HG03025 (cell line): ENCODE measurements around the gene TRIM28.
"Not testable (repeated sequence)": the region's sequence is repeated elsewhere in the genome, so short reads cannot be mapped to it uniquely, and the experiment has no call there.

Experiments
- ATAC-seq: cut with Tn5 transposase; IDR thresholded peaks from one replicate; pipeline ENCODE4 v1.9.1; 2021; ENCODE audit warnings: mild to moderate bottlenecking, moderate library complexity; ENCODE audit not compliant: unreplicated experiment, low FRiP score

The TRIM28 gene

DNA sequence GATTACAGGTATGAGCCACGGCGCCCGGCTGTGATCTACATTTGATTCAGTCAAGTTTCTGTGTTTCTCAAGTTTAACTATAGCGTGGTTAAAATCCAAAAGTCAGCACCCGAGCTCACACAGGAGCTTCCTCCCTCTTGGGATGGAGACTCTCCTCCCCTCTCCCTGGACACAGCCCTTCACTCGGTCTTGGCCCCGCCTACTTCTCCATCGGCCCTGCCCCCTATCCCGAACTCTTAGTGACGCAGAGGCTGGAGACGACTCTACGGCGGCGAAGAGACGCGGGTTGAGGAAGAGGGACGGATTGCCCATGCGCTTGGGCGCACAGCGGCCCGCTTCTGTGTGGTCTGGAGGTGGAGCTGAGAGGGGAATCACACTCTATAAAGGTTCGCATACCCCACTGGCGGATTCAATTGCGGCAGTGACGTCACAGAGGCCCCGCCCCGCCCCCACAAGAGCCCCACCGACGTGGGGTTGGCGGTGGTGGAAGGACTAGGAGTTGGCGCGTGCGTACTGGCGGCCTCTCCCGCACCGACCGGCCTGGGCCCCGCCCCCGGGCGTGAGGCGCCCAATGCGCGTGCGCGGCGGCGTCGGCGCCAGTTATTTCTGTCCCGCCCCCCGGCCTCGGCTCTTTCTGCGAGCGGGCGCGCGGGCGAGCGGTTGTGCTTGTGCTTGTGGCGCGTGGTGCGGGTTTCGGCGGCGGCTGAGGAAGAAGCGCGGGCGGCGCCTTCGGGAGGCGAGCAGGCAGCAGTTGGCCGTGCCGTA, at the start of gene TRIM28:
Gene TRIM28 (plus strand): TSS at position 239 of the 765 bp plus-strand sequence. CDS start 694 bp downstream, outside the sequence.
- ATAC-seq, result peak; percentile 78

DNA sequence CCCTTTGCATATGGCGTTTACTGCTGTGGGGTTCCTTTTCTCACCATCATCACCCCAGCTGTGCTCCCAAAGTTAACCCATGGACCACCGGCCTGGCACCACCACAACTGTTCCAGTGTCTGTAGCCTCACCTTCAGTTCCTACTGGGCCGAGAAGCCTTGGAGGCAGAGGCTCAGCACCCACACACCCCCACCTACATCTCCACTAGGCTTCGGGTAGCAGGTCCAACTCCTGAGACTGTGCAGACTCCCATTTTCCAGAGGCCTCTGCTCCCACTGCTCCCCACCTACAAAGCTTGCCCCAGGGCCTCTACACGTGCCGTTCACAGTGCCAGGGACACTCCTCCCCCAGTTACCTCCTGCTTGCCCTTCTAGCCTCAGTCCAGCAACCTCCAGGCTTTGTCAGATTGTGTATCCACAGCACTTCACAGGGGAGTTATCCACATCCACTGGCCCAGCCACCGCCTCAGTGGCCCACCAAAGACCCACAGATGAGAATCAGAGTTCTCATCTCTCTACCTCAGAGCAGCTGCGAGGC, 46.2 kb upstream of the TRIM28 start:
- no peak for ATAC-seq

DNA sequence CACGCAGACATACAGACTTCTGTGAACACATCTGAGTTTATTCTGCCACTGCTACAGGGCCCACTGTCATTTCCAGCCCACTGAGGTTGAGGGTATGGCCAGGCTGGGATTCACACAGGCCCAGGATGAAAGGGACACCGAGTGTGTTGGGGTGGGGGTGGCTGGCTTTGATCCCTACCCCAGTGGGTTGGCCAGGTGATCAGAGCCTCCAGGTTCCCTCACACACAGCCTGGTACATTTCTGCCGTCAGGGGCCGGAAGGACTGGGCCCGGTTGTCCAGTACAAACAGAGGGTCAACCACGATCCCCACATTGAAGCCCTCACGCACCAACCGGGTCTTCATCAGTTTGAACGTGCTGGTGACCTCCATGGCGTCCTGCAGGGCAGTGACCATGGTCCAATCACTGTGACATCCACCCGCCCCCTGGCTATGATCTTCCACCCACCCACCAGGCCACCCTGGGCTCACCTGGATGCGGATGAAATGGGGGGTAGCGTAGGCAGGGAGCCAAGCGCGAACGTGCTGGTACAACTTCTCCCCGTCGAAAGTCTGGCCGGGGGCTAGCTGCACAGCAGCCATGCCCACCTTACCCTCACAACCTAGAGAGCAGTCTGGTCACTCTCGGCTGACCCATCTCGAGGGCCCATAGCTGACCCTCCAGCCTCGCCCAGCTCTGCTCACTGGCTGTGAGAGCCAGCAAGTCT, 45.4 kb upstream of the TRIM28 start:
- no peak for ATAC-seq

DNA sequence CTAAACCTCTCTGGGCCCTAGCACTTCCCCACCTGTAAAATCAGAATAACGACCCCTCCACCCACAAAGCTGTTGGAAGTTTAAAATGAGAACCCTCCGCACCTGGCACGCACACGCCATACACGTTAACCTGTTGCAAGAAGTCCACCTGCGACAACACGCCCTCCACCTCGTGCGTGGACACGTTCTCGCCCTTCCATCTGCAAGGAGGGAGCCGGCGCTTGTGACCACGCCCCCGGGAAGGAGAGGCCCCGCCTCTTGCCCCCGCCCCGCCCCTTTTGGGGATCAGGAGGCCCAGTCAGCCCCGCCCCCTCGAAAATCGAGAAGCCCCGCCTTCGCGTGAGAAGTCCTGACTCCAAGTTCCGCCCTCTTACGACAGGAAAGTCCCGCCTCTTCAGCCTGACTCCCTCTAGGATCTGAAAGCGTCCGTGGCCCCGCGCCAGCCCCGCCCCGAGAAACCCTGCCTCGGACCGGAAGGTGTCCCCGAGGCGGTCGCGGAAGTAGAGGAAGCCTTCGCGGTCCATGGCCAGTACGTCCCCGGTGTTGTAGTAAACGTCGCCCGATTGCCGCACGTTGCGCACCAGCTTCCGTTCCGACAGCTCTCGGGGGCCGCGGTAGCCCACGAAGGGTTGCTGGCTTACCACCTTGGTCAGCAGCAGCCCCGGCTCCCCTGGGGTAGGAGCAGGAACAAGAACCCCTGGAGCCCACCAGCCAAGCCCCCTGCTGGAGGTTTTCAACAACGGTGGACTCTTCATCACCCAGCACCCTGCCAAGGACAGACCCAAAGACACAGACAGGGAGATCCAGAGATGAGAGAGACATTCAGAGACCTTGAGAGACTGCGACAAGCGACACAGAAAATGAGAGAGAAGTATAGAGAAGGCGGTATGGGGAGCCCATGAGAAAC, 44.6 kb upstream of the TRIM28 start:
- peak; percentile 80 for ATAC-seq

DNA sequence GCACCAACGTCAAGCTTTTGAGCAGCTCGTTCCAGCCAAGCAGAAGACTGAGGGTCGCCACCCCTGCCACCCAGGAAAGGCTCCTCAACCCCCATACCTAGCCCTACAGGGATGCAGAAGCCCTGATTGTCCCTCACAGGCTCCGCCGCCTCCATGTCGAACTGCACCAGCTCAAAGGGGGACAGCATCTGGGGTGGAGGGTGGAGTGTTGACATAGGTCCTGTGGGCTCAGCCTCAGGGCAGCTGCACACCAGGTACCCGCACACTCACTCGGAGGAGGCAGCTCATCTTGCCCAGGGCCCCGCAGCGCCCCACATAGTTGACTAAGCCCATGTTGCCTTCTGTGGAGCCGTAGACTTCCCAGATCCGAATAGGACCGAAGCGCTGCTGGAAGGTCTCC, 43.6 kb upstream of the TRIM28 start:
- no peak for ATAC-seq

DNA sequence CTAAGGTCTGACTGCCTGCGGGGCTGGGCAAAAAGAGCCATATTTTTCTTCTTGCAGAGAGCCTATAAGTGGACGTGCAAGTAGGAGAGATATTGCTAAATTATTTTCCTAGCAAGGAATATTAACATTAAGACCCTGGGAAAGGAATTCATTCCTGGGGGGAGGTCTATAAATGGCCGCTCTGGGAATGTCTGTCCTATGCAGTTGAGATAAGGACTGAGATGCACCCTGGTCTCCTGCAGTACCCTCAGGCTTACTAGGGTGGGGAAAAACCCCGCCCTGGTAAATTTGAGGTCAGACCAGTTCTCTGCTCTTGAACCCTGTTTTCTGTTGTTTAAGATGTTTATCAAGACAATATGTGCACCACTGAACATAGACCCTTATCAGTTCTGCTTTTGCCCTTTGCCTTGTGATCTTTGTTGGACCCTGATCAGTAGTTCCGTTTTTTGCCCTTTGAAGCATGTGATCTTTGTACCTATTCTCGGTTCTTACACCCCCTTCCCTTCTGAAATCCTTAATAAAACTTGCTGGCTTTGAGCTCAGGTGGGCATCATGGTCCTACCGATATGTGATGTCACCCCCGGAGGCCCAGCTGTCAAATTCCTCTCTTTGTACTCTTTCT, 36.2 kb upstream of the TRIM28 start:
- ATAC-seq, result not testable (repeated sequence)

DNA sequence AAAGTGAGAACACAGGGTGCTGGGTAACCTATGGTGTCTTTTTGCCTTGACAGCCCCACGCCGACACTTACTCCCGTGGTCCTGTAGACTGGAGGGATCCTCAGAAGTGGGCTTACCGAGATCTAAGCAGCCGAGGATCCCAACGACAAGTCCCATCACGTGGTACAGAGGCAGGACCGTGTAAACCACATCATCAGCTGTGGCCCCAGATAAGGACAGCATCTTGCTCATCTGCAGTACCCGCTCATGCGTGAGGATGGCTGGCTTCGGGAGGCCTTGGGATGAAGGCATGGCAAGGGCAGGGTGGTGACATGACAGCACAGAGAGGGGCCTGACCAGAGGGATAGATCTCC, 34.2 kb upstream of the TRIM28 start:
- no peak for ATAC-seq

DNA sequence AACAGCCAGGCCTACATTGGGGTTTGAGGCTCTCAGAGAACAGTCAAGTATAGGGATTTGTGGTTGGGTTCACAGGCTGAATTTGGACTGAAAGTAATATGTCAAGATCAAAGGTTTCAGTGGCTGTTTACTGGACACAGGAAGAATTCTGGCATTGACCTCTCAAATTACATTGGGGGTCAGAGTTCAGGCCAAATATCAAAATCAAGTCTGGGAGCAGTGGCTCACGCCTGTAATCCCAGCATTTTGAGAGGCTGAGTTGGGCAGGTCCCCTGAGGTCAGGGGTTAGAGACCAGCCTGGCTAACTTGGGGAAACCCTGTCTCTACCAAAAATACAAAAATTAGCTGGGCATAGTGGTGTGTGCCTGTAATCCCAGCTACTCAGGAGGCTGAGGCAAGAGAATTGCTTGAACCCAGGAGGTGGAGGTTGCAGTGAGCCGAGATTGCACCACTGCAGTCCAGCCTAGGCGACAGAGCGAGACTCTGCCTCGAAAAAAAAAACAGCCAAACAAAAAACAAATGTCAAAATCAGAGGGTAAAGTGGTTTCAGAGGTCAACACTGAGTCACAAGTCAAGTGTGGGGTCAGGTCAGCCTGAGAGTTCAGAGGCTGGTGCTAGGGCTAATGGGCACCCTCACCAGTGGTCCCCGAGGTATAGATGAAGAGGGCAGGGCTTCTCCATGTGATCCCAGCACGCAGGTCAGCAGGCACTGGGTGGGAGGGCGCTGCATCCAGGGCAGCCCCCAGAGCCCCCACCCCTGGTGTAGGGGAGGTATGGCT, 33.6 kb upstream of the TRIM28 start:
- ATAC-seq, result no peak

DNA sequence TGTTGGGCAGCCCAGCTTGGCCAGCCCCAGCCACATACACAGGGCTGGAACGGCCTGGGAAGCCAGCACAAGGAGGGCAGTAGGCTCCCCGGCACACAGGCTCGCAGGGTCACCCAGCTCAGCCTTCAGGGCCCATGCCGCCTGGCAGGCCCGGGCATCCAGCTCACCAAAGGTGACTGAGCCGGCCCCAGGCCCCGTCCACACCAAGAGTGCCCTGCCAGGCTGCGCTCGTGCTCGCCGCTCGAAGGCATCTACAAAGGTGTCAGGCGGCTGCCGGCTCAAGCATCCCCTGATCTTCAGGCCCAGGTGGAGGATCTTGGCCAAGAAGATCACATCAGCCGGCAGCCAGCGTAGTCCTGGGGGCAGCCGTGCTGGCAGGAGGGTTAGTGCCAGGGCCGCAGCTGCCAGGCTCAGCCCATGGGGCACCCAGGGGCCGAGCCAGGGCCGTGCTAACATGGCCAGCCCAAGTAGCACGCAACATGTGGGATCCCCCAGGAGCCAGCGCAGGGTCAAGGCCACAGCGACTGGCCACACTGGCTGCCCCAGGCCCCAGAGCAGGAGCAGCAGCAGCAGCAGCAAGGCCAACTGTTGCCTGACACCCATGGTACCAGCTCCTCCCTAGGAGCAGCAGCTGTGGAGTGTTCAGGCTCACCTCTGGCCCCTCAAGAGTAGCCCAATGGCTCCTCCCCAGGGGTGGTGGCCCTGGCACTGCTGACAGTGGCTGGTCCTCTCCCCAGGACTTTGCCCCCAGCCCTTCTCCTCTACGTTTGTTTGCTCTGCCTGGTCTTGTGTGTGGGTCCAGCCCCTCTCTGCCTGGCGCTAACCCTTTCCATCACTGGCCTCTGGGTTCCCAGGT, 32.3 kb upstream of the TRIM28 start, which contains the start of gene SLC27A5:
Gene SLC27A5 (minus strand): TSS at position 640 of the 856 bp plus-strand sequence. CDS start 37 bp downstream, at position 603.
- ATAC-seq, result no peak

DNA sequence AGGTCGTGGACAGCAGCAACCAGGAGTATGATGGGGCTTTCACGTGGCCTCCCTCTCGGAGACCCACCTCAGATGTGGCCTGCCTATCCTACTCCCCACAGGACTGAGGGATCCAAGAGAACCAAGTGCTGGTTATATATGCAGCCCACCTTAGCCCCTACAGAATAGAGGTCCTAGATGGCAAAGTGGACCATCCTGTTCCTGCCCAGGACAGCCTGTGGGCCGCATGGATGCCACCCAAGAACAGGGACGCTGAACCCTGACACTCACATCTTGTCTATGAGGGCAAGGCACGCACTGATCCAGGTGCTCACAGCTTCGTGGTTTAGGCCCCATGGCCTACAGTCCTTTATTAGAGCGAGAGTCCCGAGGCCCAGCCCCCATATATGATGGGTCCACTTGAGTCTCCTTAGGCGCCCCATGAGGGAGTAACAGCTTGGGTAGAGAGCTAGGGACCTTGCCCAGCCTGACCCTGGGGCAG, 30.6 kb upstream of the TRIM28 start:
- ATAC-seq, result no peak

DNA sequence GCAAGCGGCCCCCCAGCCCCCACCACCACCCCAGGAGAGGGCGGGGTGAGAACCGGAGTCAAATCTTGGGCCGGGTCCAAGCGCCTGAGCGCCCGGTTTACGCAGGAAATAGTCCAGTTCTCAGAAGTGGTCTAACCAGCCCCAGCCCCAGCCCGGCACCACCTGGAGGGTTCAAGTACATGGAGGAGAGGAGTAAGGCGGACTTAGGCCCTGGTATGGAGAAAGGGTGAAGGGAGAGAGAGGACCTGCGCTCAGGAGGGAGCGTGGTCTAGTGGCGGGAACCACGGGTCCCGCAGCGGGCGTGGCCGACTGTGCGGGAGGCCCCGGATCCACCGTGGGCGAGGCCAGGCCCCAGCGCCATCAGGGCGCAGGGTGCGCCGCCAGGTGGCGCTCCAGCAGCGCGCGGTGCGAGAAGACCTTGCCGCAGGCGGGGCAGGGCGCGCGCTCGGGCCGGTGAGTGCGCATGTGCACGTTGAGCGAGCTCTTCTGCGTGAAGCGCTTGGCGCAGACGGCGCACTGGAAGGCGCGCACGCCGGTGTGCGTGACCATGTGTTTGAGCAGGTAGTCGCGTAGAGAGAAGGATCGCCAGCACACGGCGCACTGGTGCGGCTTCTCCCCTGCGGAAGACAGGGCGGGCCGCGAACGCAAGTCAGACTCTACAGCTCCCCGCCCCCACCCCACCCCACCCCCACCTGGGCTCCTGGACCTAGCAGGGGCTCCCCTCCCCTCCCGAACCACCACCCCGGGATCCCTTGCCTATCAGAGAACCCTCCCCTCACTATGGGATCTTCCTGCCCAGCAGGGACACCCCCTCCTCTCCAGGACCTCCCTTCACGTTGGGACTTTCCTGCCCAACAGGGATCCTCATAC, 29.9 kb upstream of the TRIM28 start:
- ATAC-seq, result peak; percentile 42

DNA sequence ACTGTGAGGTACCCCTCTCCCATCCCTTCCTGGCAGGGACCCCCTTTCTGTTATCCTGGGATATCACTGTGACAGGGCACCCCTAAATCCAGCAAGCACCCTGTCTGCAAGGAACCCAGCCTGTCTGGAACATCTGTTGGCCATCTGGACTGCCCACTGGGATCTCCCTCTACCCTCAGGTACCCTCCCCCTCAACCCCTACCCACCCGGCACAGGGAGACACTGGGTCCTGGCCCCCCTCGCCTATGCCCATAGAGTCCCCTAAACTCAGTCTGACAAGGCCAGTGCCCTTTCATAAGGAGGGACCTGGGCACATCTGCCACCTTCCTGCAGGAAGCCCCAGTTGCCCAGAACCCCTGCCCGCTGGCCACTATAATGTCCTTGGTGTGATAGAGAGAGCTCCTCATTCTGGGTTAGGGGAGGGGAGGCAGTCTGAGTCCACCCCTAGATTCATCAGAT, 29.3 kb upstream of the TRIM28 start:
- ATAC-seq, result no peak

DNA sequence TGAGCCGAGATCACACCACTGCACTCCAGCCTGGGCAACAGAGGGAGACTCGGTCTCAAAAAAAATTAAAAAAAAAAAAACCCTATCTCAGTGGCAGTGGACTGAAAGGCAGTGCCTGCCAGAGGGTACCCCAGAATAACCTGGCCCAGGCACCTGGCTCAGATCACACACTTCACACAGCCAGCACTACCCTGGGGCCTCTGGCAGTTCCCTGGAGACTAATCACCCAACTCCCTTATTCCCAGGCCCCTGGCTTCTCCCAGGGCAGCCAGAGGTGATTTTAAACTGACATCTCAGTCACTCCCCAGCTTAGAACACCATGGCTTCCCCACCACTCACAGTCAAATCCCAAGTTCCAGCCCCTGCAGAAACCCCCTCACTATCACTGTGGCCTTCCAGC, 28.6 kb upstream of the TRIM28 start:
- no peak for ATAC-seq

DNA sequence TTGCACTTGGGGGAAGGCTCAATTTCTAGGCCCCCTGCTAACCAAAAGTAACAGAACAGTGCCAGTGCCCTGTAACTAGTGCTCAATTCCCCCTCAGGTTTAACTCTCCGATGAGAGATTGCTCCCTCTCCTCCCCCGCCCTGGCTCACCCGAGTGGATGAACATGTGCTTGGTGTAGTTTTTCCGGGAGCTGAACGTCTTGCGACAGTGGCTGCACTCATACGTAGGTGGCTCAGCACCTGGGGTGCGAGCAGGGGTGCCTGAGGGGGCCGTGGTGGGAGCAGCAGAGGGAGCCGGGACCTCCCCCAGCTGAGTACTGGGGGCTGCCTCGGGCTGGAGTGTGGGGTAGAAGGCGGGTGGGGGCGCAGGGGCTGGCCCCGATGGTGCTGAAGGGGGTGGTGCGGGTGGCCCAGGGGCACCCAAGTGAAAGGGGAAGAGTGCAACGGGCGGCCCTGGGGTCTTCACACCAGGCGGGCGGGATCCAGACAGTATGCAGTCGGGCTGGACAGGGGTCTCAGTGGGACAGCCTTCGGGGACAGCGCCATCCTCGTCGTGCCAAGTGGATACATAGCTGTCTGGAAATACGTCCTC, 27.5 kb upstream of the TRIM28 start:
- ATAC-seq, result no peak

DNA sequence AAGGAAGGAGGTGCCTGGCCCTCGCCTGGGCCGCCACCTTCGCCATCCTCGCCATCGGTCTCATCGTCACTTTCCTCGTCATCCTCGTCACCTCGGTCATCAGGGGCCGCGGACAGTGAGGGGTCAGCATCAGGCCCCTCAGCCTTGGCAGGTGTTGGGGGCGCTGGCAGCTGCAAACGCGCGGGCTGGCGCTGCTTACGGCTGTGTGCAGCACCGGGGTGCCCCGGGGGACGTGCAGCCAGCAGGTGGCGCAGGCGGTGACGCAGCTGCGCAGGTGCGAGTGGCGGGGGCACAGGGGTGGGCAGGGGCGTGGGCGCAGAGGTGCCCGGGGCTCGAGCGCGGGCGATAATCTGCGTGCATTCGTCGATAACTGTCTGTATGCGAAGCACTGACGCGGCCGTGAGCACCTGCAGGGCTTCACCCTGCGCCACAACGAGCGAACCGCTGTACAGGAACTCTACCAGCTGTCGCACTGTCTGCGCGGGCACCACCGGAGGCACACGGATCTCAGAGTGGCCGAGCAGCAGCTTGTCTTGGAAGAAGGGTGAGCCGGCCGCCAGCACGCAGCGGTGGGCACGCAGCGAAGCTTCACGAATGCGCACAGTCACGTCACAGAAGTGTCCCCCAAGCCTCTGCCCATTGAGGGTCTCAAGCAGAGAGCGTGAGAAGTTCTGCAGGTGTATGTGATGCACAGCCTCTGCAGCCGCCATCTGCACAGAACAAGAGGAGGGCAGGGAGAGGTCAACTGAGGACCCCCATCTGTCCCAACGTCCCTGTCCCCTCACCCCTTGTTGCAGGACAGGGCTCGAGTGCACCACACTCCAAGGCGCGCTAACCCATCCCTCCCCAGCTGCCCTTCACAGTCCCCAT, 26.7 kb upstream of the TRIM28 start:
- no peak for ATAC-seq
